ENCODE results near the gene ARHGEF18. TPM values are rescaled to one million over a fixed set of nuclear protein-coding genes. Genes with fewer than 3 reads are reported as not detected.
"Not testable (repeated sequence)": the region's sequence is repeated elsewhere in the genome, so short reads cannot be mapped to it uniquely, and the experiment has no call there.

ARHGEF18 gene
- total RNA-seq, 1 experiment from 2014 or later: 34.9 TPM

- Histone ChIP-seq H3K4me3 (ENCODE audit: low read depth, low read length, poor library complexity, severe bottlenecking) (no peak overlapping the region), H3K36me3 (ENCODE audit: insufficient read depth, low read length, poor library complexity, severe bottlenecking) (no peaks in the 10 kb centered on the region), H3K4me1 (ENCODE audit: insufficient read depth, low read length, poor library complexity, severe bottlenecking) (no peaks in the 10 kb centered on the region), H3K27ac (ENCODE audit: low read depth, low read length, poor library complexity, severe bottlenecking) (no peak overlapping the region), H3K27me3 (replicated peaks; ENCODE audit: insufficient read depth, low read depth, low read length, poor library complexity) (no peaks in the 10 kb centered on the region), H3K9me3 (ENCODE audit: low read depth, low read length, poor library complexity, severe bottlenecking) (no peaks in the 10 kb centered on the region)
- DNase-seq (ENCODE audit: low spot score): no peak
- no TSS peak for BruUV-seq (replicated peaks)
- ChIA-PET POLR2A (ENCODE audit: low non-redundant PET) (interaction anchor here (0.6 kb wide), 1 partner anchor 188 kb away, joined by 10 read pairs; no protein-coding TSS in a partner anchor), CTCF (no interaction called here)
- TF ChIP-seq, protein P1, sequence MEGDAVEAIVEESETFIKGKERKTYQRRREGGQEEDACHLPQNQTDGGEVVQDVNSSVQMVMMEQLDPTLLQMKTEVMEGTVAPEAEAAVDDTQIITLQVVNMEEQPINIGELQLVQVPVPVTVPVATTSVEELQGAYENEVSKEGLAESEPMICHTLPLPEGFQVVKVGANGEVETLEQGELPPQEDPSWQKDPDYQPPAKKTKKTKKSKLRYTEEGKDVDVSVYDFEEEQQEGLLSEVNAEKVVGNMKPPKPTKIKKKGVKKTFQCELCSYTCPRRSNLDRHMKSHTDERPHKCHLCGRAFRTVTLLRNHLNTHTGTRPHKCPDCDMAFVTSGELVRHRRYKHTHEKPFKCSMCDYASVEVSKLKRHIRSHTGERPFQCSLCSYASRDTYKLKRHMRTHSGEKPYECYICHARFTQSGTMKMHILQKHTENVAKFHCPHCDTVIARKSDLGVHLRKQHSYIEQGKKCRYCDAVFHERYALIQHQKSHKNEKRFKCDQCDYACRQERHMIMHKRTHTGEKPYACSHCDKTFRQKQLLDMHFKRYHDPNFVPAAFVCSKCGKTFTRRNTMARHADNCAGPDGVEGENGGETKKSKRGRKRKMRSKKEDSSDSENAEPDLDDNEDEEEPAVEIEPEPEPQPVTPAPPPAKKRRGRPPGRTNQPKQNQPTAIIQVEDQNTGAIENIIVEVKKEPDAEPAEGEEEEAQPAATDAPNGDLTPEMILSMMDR (conservative IDR thresholded peaks at IDR 0.05; ENCODE audit: low read depth, low read length): no peak
- no peak for TF ChIP-seq EZH2 (IDR thresholded peaks at IDR 0.05; ENCODE audit: borderline replicate concordance, low read depth, low read length, poor library complexity, severe bottlenecking)
- intact Hi-C loops (cut with micrococcal nuclease; ENCODE audit: unreplicated experiment): no loop called here
Observed at GRCh38 chr19:7304200-7304599, 44.5 kb upstream of the ARHGEF18 start.

DNA sequence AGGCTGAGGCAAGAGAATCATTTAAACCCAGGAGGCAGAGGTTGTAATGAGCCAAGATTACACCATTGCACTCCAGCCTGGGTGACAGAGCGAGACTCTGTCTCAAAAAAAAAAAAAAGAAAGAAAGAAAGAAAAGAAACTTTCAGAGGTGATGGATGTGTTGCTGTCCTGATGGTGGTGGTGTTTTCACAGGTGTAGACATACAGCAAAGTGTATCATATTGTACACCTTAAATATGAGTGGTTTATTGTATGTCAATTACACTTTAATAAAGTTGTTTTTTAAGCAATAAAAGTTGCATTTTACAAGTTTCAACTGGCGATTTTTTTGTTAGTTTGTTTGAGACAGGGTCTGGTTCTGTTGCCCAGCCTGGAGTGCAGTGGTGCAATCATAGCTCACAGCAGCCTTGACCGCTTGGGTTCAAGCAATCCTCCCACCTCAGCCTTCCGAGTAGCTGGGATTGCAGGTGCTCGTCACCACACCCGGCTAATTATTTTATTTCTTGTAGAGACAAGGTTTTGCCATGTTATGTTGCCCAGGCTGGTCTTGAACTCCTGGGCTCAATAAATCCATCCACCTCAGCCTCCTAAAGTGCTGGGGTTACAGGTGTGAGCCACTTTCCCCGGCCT is 41.0 kb upstream of the ARHGEF18 start:
- no peaks in the 10 kb centered on the region for H3K36me3 ChIP-seq (ENCODE audit: insufficient read depth, low read length, poor library complexity, severe bottlenecking)
- intact Hi-C loops (cut with micrococcal nuclease; ENCODE audit: unreplicated experiment): no loop called here
- TF ChIP-seq, protein P1 (conservative IDR thresholded peaks at IDR 0.05; ENCODE audit: low read depth, low read length): no peak
- no peak for TF ChIP-seq EZH2 (IDR thresholded peaks at IDR 0.05; ENCODE audit: borderline replicate concordance, low read depth, low read length, poor library complexity, severe bottlenecking)
- POLR2A ChIA-PET (ENCODE audit: low non-redundant PET): no interaction called here
- DNase-seq (ENCODE audit: low spot score): no peak
- no peaks in the 10 kb centered on the region for H3K4me1 ChIP-seq (ENCODE audit: insufficient read depth, low read length, poor library complexity, severe bottlenecking)
- no peak overlapping the region for H3K27ac ChIP-seq (ENCODE audit: low read depth, low read length, poor library complexity, severe bottlenecking)
- no peaks in the 10 kb centered on the region for H3K9me3 ChIP-seq (ENCODE audit: low read depth, low read length, poor library complexity, severe bottlenecking)
- no peaks in the 10 kb centered on the region for H3K27me3 ChIP-seq (replicated peaks; ENCODE audit: insufficient read depth, low read depth, low read length, poor library complexity)
- no TSS peak for BruUV-seq (replicated peaks)
- CTCF ChIA-PET: no interaction called here
- no peak overlapping the region for H3K4me3 ChIP-seq (ENCODE audit: low read depth, low read length, poor library complexity, severe bottlenecking)

DNA sequence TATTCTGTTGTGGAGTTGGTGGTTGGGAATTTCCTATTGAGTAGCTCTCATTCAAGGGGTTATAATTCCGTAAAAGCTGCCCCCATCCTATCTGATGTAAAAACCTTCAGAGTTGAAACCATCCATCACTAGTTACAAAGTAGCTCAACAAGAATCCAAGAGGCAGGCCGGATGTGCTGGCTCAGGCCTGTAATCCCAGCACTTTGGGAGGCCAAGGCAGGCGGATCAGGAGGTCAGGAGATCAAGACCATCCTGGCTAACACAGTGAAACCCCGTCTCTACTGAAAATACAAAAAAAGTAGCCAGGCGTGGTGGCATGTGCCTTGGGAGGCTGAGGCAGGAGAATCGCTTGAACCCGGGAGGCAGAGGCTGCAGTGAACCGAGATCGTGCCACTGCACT is 40.4 kb upstream of the ARHGEF18 start:
- H3K27ac ChIP-seq (ENCODE audit: low read depth, low read length, poor library complexity, severe bottlenecking); H3K9me3 ChIP-seq (ENCODE audit: low read depth, low read length, poor library complexity, severe bottlenecking); H3K4me1 ChIP-seq (ENCODE audit: insufficient read depth, low read length, poor library complexity, severe bottlenecking); H3K27me3 ChIP-seq (replicated peaks; ENCODE audit: insufficient read depth, low read depth, low read length, poor library complexity); intact Hi-C loops (cut with micrococcal nuclease; ENCODE audit: unreplicated experiment); H3K4me3 ChIP-seq (ENCODE audit: low read depth, low read length, poor library complexity, severe bottlenecking); H3K36me3 ChIP-seq (ENCODE audit: insufficient read depth, low read length, poor library complexity, severe bottlenecking); DNase-seq (ENCODE audit: low spot score); BruUV-seq (replicated peaks): not testable (repeated sequence)
- ChIA-PET CTCF (interaction anchor here (0.6 kb wide), 1 partner anchor 307 kb away, joined by 6 read pairs; no protein-coding TSS in a partner anchor), POLR2A (ENCODE audit: low non-redundant PET) (interaction anchor here (0.5 kb wide), 1 partner anchor 151 kb away, joined by 3 read pairs; no protein-coding TSS in a partner anchor)

GRCh38 chr19:7311911-7312310 is 36.8 kb upstream of the ARHGEF18 start:
- no TSS peak for BruUV-seq (replicated peaks)
- H3K27me3 ChIP-seq (replicated peaks; ENCODE audit: insufficient read depth, low read depth, low read length, poor library complexity): no peaks in the 10 kb centered on the region
- DNase-seq (ENCODE audit: low spot score): no peak
- ChIA-PET POLR2A (ENCODE audit: low non-redundant PET) (no interaction called here), CTCF (no interaction called here)
- TF ChIP-seq, protein P1 (conservative IDR thresholded peaks at IDR 0.05; ENCODE audit: low read depth, low read length): no peak
- no peak for TF ChIP-seq EZH2 (IDR thresholded peaks at IDR 0.05; ENCODE audit: borderline replicate concordance, low read depth, low read length, poor library complexity, severe bottlenecking)
- H3K4me1 ChIP-seq (ENCODE audit: insufficient read depth, low read length, poor library complexity, severe bottlenecking): no peaks in the 10 kb centered on the region
- H3K27ac ChIP-seq (ENCODE audit: low read depth, low read length, poor library complexity, severe bottlenecking): no peak overlapping the region
- H3K9me3 ChIP-seq (ENCODE audit: low read depth, low read length, poor library complexity, severe bottlenecking): no peaks in the 10 kb centered on the region
- H3K36me3 ChIP-seq (ENCODE audit: insufficient read depth, low read length, poor library complexity, severe bottlenecking): no peaks in the 10 kb centered on the region
- intact Hi-C loops (cut with micrococcal nuclease; ENCODE audit: unreplicated experiment): no loop called here
- H3K4me3 ChIP-seq (ENCODE audit: low read depth, low read length, poor library complexity, severe bottlenecking): no peak overlapping the region

All from A673 (cell line).